HCT116 (cell line): ENCODE measurements around the gene LKAAEAR1. TPM values are rescaled to one million over a fixed set of nuclear protein-coding genes. Genes with fewer than 3 reads are reported as not detected.

Source experiments
- ATAC-seq: fragments of 200-7000 bp; cut with Tn5 transposase; 2 replicates; pipeline ENCODE4 v1.9.1; 2020; ENCODE audit warnings: mild to moderate bottlenecking, moderate library complexity
- BruUV-seq: library from RNA; stranded (reverse); fragments of 400-500 nt; replicated peaks from 2 replicates; lab custom pipeline; 2021; lab: Mats Ljungman, UMichigan
- CTCF ChIA-PET: fragments of 300-600 bp; sonication (Branson Sonifier 250); formaldehyde crosslinking; loops from one replicate; lab custom pipeline; 2021; ENCODE audit warnings: antibody characterized with exemption; lab: Charles Lee
- POLR2A ChIA-PET: fragments of 300-600, 350-600 bp; sonication (Branson Sonifier 250); formaldehyde crosslinking; loops from one replicate; lab custom pipeline; 2021; ENCODE audit warnings: antibody characterized with exemption; lab: Charles Lee
- RAD21 ChIA-PET, 2 experiments: fragments of 300-600 bp; sonication (Branson Sonifier 250); formaldehyde crosslinking; loops; one replicate each; lab custom pipeline; 2023; ENCODE audit warnings: low total read pairs in 2 of 2; ENCODE audit not compliant: uncharacterized antibody in 2 of 2, unreplicated experiment in 2 of 2, low non-redundant PET in 1 of 2; lab: Charles Lee
- DNase-seq: peaks from one replicate; pipeline ENCODE4 v3.0.0-alpha.2; 2010; ENCODE audit warnings: low read depth, low spot score
- H2AFZ ChIP-seq: fragments of 200-600 bp; shearing (Covaris generic), sonication (generic); 2 replicates; pipeline ENCODE4 v1.6.1; 2017; ENCODE audit warnings: low read depth, mixed run types, mixed read lengths, antibody characterized with exemption, low read length; ENCODE audit not compliant: poor library complexity, severe bottlenecking
- H3K27ac ChIP-seq: 2 replicates; pipeline ENCODE4 v1.5.1; 2012; ENCODE audit warnings: low read depth, low read length
- H3K27me3 ChIP-seq: fragments of 200-600 bp; sonication (generic); 2 replicates; pipeline ENCODE4 v1.6.1; 2016; ENCODE audit warnings: mixed run types, low read length, mixed read lengths; ENCODE audit not compliant: insufficient read depth
- H3K36me3 ChIP-seq, 2 experiments: fragments of 200-500 bp in 1 of 2; fragments of 200-600 bp in 1 of 2; sonication (Bioruptor generic) in 1 of 2; sonication (generic) in 1 of 2; 2 replicates each; pipeline versions ENCODE4 v1.5.1 to v1.6.1; 2014 to 2016; ENCODE audit warnings: low read length in 2 of 2, inconsistent platforms in 1 of 2, mixed read lengths in 1 of 2, mixed run types in 1 of 2; ENCODE audit not compliant: insufficient read depth in 2 of 2, control insufficient read depth in 1 of 2
- H3K4me1 ChIP-seq, 2 experiments: fragments of 200-600 bp in 1 of 2; sonication (generic) in 1 of 2; 2 replicates each; pipeline versions ENCODE4 v1.5.1 to v1.6.1; 2012 to 2017; ENCODE audit warnings: low read length in 2 of 2, inconsistent platforms in 1 of 2, mild to moderate bottlenecking in 1 of 2, mixed read lengths in 1 of 2, mixed run types in 1 of 2, moderate library complexity in 1 of 2; ENCODE audit not compliant: insufficient read depth in 2 of 2, control insufficient read depth in 1 of 2
- H3K4me2 ChIP-seq: fragments of 200-600 bp; sonication (generic); 2 replicates; pipeline ENCODE4 v1.6.1; 2017; ENCODE audit warnings: mixed run types, low read length, mixed read lengths
- H3K4me3 ChIP-seq, 2 experiments: fragments of 200-600 bp in 1 of 2; sonication (generic) in 1 of 2; replicated peaks in 1 of 2; 2 replicates each; pipeline ENCODE4 v1.5.1; 2011 to 2016; ENCODE audit warnings: low read length in 2 of 2, control low read depth in 1 of 2, low read depth in 1 of 2, mild to moderate bottlenecking in 1 of 2, mixed read lengths in 1 of 2, mixed run types in 1 of 2
- H3K79me2 ChIP-seq: fragments of 200-600 bp; sonication (generic); 2 replicates; pipeline ENCODE4 v1.6.1; 2017; ENCODE audit warnings: mild to moderate bottlenecking, mixed run types, low read length, moderate library complexity, mixed read lengths; ENCODE audit not compliant: insufficient read depth
- H3K9ac ChIP-seq: fragments of 200-600 bp; sonication (generic); 2 replicates; pipeline ENCODE4 v1.6.1; 2016; ENCODE audit warnings: low read length, mixed read lengths
- H3K9me2 ChIP-seq: fragments of 200-600 bp; sonication (generic), shearing (Covaris generic); 2 replicates; pipeline ENCODE4 v1.6.1; 2017; ENCODE audit warnings: mixed run types, mild to moderate bottlenecking, moderate library complexity; ENCODE audit not compliant: insufficient read depth
- H3K9me3 ChIP-seq, 2 experiments: fragments of 200-500 bp in 1 of 2; fragments of 200-600 bp in 1 of 2; sonication (Bioruptor generic) in 1 of 2; sonication (generic) in 1 of 2; 2 replicates each; pipeline ENCODE4 v1.6.1; 2014 to 2017; ENCODE audit warnings: low read length in 2 of 2, mixed read lengths in 2 of 2, inconsistent platforms in 1 of 2, low read depth in 1 of 2, mild to moderate bottlenecking in 1 of 2, mixed run types in 1 of 2, moderate library complexity in 1 of 2; ENCODE audit not compliant: control insufficient read depth in 1 of 2, insufficient read depth in 1 of 2
- H4K20me1 ChIP-seq: fragments of 200-600 bp; sonication (generic), shearing (Covaris generic); 2 replicates; pipeline ENCODE4 v1.6.1; 2017; ENCODE audit warnings: mixed run types, mild to moderate bottlenecking, moderate library complexity; ENCODE audit not compliant: insufficient read depth
- CBX3 ChIP-seq: IDR thresholded peaks from 2 replicates; pipeline ENCODE4 v1.6.1; 2012; ENCODE audit warnings: low read depth
- CEBPB ChIP-seq: IDR thresholded peaks from 2 replicates; pipeline ENCODE4 v1.6.1; 2012; ENCODE audit warnings: low read depth
- EZH2 ChIP-seq: fragments of 200-600 bp; sonication (generic); IDR thresholded peaks from 2 replicates; pipeline ENCODE4 v1.6.1; 2017; ENCODE audit warnings: antibody characterized with exemption, mixed run types
- JUND ChIP-seq: IDR thresholded peaks from 2 replicates; pipeline ENCODE4 v1.6.1; 2012
- POLR2AphosphoS5 ChIP-seq: IDR thresholded peaks from 2 replicates; pipeline ENCODE4 v1.6.1; 2011; ENCODE audit warnings: mild to moderate bottlenecking, low read depth, low read length, moderate library complexity
- SP1 ChIP-seq: IDR thresholded peaks from 2 replicates; pipeline ENCODE4 v1.6.1; 2012; ENCODE audit warnings: low read depth
- intact Hi-C: fragments of 100-400 bp; cut with micrococcal nuclease; formaldehyde crosslinking; loops from 2 replicates; pipeline ENCODE4 v1.10.0; 2022
- total RNA-seq: library from RNA; stranded (reverse); gene quantifications from one replicate; pipeline ENCODE4 v1.2.1, GENCODE V29; 2021; ENCODE audit not compliant: unreplicated experiment
- TF ChIP-seq, protein P1 (sequence below): IDR thresholded peaks from 2 replicates; pipeline ENCODE4 v1.6.1; 2011; ENCODE audit warnings: mild to moderate bottlenecking, low read length, moderate library complexity; ENCODE audit not compliant: insufficient replicate concordance; ENCODE audit errors: extremely low read depth
- TF ChIP-seq, protein P2 (sequence below): IDR thresholded peaks from 2 replicates; pipeline ENCODE4 v1.6.1; 2012; ENCODE audit warnings: low read depth

The LKAAEAR1 gene
- total RNA-seq, 1 experiment from 2014 or later, result not detected

DNA sequence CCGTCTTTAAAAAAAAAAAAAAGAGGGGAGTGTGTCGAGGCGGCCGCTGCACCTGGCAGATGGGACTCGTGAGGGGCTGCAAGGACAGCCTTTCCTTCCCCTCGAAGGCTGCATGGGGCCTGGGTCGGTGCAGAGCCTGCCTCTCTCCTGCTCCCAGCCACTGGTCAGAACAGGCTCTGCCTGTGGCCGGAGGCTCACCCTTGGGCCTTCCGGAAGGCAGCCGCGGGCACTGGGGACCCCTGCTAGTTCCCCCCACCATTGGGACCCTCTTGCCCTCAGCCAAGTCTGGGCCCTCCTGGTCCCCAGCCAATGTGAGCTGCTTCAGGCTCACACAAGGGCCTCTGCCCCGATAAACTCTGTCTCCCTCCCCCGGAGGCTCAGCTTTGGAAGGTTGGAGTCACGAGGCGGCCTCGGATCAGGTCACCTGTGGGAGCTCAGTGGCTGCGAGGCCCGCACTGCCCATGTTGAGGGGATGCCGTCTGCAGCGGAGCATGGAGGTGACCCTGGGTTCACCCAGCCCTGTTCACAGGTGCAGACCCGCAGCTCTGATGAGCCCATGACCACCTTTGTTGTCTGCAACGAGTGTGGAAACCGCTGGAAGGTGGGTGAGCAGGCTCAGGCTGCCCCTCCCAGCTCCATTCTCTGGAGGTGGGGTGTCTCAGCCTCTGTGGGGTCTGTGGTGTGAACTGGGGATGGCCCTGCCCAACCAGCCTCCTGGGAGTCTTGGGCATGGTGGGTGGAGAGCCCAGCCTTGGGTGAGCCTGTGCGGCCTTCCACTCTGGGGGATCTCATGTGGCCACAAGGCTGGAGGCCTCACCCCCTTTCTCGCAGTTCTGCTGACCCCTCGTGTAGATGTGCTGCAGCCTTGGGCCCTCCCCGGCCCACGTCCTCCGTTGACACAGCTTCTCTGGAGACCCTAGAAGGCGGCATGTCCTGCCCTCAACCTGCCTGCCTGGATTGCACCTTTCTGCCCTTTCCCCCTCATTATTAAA is 12.6 kb downstream of the LKAAEAR1 start:
- Histone ChIP-seq H4K20me1 (no peaks in the 10 kb centered on the region), H3K9me3 (no peaks in the 10 kb centered on the region), H3K4me2 (no peak overlapping the region), H3K9ac (no peak overlapping the region), H3K4me1 (peaks cover 9 to 10% of the 10 kb centered on the region in 2 experiments), H3K79me2 (no peaks in the 10 kb centered on the region), H3K27ac (no peak overlapping the region), H3K27me3 (no peaks in the 10 kb centered on the region), H3K4me3 (no peak overlapping the region), H3K9me2 (no peaks in the 10 kb centered on the region), H2AFZ (no peak overlapping the region), H3K36me3 (no peaks in the 10 kb centered on the region)
- TF ChIP-seq JUND (no peak), CEBPB (no peak), POLR2AphosphoS5 (no peak), SP1 (no peak), CBX3 (no peak), EZH2 (no peak)
- TF ChIP-seq, protein P1, sequence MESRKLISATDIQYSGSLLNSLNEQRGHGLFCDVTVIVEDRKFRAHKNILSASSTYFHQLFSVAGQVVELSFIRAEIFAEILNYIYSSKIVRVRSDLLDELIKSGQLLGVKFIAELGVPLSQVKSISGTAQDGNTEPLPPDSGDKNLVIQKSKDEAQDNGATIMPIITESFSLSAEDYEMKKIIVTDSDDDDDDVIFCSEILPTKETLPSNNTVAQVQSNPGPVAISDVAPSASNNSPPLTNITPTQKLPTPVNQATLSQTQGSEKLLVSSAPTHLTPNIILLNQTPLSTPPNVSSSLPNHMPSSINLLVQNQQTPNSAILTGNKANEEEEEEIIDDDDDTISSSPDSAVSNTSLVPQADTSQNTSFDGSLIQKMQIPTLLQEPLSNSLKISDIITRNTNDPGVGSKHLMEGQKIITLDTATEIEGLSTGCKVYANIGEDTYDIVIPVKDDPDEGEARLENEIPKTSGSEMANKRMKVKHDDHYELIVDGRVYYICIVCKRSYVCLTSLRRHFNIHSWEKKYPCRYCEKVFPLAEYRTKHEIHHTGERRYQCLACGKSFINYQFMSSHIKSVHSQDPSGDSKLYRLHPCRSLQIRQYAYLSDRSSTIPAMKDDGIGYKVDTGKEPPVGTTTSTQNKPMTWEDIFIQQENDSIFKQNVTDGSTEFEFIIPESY, result no peak
- TF ChIP-seq, protein P2, sequence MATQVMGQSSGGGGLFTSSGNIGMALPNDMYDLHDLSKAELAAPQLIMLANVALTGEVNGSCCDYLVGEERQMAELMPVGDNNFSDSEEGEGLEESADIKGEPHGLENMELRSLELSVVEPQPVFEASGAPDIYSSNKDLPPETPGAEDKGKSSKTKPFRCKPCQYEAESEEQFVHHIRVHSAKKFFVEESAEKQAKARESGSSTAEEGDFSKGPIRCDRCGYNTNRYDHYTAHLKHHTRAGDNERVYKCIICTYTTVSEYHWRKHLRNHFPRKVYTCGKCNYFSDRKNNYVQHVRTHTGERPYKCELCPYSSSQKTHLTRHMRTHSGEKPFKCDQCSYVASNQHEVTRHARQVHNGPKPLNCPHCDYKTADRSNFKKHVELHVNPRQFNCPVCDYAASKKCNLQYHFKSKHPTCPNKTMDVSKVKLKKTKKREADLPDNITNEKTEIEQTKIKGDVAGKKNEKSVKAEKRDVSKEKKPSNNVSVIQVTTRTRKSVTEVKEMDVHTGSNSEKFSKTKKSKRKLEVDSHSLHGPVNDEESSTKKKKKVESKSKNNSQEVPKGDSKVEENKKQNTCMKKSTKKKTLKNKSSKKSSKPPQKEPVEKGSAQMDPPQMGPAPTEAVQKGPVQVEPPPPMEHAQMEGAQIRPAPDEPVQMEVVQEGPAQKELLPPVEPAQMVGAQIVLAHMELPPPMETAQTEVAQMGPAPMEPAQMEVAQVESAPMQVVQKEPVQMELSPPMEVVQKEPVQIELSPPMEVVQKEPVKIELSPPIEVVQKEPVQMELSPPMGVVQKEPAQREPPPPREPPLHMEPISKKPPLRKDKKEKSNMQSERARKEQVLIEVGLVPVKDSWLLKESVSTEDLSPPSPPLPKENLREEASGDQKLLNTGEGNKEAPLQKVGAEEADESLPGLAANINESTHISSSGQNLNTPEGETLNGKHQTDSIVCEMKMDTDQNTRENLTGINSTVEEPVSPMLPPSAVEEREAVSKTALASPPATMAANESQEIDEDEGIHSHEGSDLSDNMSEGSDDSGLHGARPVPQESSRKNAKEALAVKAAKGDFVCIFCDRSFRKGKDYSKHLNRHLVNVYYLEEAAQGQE, result no peak
- ChIA-PET RAD21 (no interaction called here), CTCF (no interaction called here), POLR2A (no interaction called here)
- DNase-seq, result no peak
- no TSS peak for BruUV-seq
- intact Hi-C loops, result no loop called here
- no peak for ATAC-seq
